ENCODE measurements around the gene AUTS2. TPM values are rescaled to one million over a fixed set of nuclear protein-coding genes. Genes with fewer than 3 reads are reported as not detected.
A peak's percentile ranks its signal among the peaks of the same experiment; 100 is the strongest.
"Not testable (repeated sequence)": the region's sequence is repeated elsewhere in the genome, so short reads cannot be mapped to it uniquely, and the experiment has no call there.

AUTS2 gene
- total RNA-seq, 6 donors from 2014 or later = 38.9 to 151 (median 55.8) TPM

- DNase-seq = peak in 1 of 2 donors; percentile 43
Measured at GRCh38 chr7:70647801-70648498, 1049.7 kb downstream of the AUTS2 start.

GRCh38 chr7:70648499-70648861 is 1050.2 kb downstream of the AUTS2 start:
- not testable (repeated sequence) for H3K9me3 ChIP-seq; H3K36me3 ChIP-seq; ATAC-seq (ENCODE audit: low FRiP score in 2 of 2); H3K27ac ChIP-seq; H3K4me3 ChIP-seq; H3K27me3 ChIP-seq; DNase-seq; H3K4me1 ChIP-seq
- WGBS, 2 donors = 79 to 92% methylated on average over 7 of the region's 7 CpGs

More at GRCh38 chr7:70647801-70648498, 1049.7 kb downstream of the AUTS2 start:
- Histone ChIP-seq H3K4me3 (no peak overlapping the region), H3K4me1 (no peaks in the 10 kb centered on the region), H3K27ac (no peak overlapping the region), H3K27me3 (no peaks in the 10 kb centered on the region), H3K36me3 (no peaks in the 10 kb centered on the region), H3K9me3 (no peaks in the 10 kb centered on the region)
- 88 to 90% methylated on average over 9 of the region's 9 CpGs for WGBS, 2 donors
- peak in 1 of 2 donors; percentile 34 for ATAC-seq (ENCODE audit: low FRiP score in 2 of 2)
- no peak for TF ChIP-seq POLR2A (IDR thresholded peaks at IDR 0.05)
- TF ChIP-seq POLR2AphosphoS5 (IDR thresholded peaks at IDR 0.05) = peak in 1 of 2 donors; percentile 41
- TF ChIP-seq, protein P1, sequence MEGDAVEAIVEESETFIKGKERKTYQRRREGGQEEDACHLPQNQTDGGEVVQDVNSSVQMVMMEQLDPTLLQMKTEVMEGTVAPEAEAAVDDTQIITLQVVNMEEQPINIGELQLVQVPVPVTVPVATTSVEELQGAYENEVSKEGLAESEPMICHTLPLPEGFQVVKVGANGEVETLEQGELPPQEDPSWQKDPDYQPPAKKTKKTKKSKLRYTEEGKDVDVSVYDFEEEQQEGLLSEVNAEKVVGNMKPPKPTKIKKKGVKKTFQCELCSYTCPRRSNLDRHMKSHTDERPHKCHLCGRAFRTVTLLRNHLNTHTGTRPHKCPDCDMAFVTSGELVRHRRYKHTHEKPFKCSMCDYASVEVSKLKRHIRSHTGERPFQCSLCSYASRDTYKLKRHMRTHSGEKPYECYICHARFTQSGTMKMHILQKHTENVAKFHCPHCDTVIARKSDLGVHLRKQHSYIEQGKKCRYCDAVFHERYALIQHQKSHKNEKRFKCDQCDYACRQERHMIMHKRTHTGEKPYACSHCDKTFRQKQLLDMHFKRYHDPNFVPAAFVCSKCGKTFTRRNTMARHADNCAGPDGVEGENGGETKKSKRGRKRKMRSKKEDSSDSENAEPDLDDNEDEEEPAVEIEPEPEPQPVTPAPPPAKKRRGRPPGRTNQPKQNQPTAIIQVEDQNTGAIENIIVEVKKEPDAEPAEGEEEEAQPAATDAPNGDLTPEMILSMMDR (IDR thresholded peaks at IDR 0.05) = no peak
- TF ChIP-seq EP300 (IDR thresholded peaks at IDR 0.05) = no peak

DNA sequence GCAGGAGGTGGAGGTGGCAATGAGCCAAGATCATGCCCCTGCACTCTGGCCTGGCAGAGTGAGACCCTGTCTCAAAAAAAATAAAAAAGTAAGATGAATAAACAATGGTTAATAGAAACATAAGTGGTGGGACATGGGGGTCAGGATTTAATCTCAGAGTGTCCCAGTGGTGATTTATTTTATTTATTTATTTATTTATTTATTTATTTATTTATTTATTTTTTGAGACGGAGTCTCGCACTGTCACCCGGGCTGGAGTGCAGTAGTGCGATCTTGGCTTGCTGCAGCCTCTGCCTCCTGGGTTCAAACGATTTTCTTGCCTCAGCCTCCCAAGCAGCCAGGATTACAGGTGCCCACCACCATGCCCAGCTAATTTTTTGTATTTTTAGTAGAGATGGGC is 1051.0 kb downstream of the AUTS2 start:
- 96 to 98% methylated on average over 5 of the region's 5 CpGs for WGBS, 2 donors
- no peak overlapping the region for H3K27ac ChIP-seq
- TF ChIP-seq POLR2A (IDR thresholded peaks at IDR 0.05) (no peak), EP300 (IDR thresholded peaks at IDR 0.05) (no peak), POLR2AphosphoS5 (IDR thresholded peaks at IDR 0.05) (no peak)
- TF ChIP-seq, protein P1 (IDR thresholded peaks at IDR 0.05) = no peak
- no peaks in the 10 kb centered on the region for H3K4me1 ChIP-seq
- no peaks in the 10 kb centered on the region for H3K9me3 ChIP-seq
- ATAC-seq (ENCODE audit: low FRiP score in 2 of 2) (no peak), DNase-seq (no peak)
- no peak overlapping the region for H3K4me3 ChIP-seq
- H3K36me3 ChIP-seq = no peaks in the 10 kb centered on the region
- H3K27me3 ChIP-seq = no peaks in the 10 kb centered on the region

DNA sequence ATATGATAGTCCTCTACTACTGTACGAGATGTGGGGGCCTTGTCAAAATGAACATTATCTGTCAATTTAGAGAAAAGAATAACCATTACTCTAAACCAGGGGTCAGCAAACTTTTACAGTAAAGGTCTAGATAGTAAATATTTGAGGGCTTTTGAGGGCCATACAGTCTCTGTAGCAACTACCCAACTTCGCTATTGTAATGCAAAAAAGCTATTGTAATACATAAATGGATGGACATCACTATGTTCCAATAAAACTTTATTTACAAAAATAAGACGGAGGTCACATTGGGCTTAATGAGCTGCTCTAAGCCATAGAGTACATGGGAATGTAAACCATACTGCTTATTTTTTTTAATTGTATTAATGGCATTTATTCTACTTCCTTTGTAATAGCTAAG is 1055.9 kb downstream of the AUTS2 start:
- no peaks in the 10 kb centered on the region for H3K4me1 ChIP-seq

DNA sequence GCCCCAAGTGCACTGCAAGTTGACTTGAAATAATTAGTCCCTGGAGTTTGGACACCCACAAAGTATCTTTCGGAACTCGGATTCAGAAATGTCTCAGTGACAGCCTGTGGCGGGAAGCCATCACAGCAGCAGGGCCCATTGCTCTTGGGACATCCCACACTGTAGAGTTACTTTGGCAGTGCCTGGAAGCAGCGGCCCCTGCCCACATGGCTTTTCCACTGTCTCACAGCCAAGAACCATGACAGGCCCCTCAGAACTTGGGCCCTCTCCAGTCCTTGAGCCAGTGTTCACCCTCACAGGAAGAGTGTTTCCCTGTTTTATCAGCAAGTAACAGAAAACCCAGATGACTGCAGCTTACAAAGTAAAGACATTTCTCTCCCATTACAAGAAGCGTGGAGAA is 1056.7 kb downstream of the AUTS2 start:
- DNase-seq (no peak), ATAC-seq (ENCODE audit: low FRiP score in 2 of 2) (no peak)
- TF ChIP-seq POLR2A (IDR thresholded peaks at IDR 0.05) = no peak
- TF ChIP-seq, protein P1 (IDR thresholded peaks at IDR 0.05) = no peak
- Histone ChIP-seq H3K36me3 (no peaks in the 10 kb centered on the region), H3K4me1 (no peaks in the 10 kb centered on the region), H3K27me3 (no peaks in the 10 kb centered on the region), H3K4me3 (no peak overlapping the region), H3K9me3 (no peaks in the 10 kb centered on the region), H3K27ac (no peak overlapping the region)
- WGBS, 2 donors = 86 to 91% methylated on average over 5 of the region's 5 CpGs

More for the DNA sequence above, 1055.9 kb downstream of the AUTS2 start:
- no peak overlapping the region for H3K4me3 ChIP-seq
- no peaks in the 10 kb centered on the region for H3K36me3 ChIP-seq
- no peak overlapping the region for H3K27ac ChIP-seq
- ATAC-seq (ENCODE audit: low FRiP score in 2 of 2) = no peak
- H3K9me3 ChIP-seq = no peaks in the 10 kb centered on the region
- DNase-seq = no peak
- no peaks in the 10 kb centered on the region for H3K27me3 ChIP-seq
- TF ChIP-seq, protein P1 (IDR thresholded peaks at IDR 0.05) = no peak
- no peak for TF ChIP-seq POLR2A (IDR thresholded peaks at IDR 0.05)
- no peak for TF ChIP-seq POLR2AphosphoS5 (IDR thresholded peaks at IDR 0.05)
- no peak for TF ChIP-seq EP300 (IDR thresholded peaks at IDR 0.05)
- WGBS, 2 donors = 94 to 96% methylated on average over 3 of the region's 3 CpGs
